ENCODE results near the gene SLX1A. TPM values are rescaled to one million over a fixed set of nuclear protein-coding genes. Genes with fewer than 3 reads are reported as not detected.

SLX1A gene
- total and polyA plus RNA-seq, 9 of the 15 experiments (the other 6 are each of a cell fraction or from before 2014, with no cell fraction given): 2.3 to 86.5 (median 11.6) TPM

GRCh38 chr16:30183233-30184095, 10.2 kb upstream of the SLX1A start, which contains the start of gene CORO1A:
Gene CORO1A (plus strand): TSS chr16:30183602. CDS start chr16:30185210, 1,608 bp downstream.
- H4K20me1 ChIP-seq (replicated peaks; ENCODE audit: control insufficient read depth, insufficient read depth, low read length): no peaks in the 10 kb centered on the region
- no peaks in the 10 kb centered on the region for H3K27me3 ChIP-seq (ENCODE audit: control insufficient read depth in 2 of 2, insufficient read depth in 2 of 2, low read length in 2 of 2)
- 2% methylated on average over 32 of the region's 81 CpGs for whole genome bisulfite sequencing (ENCODE audit: insufficient coverage, low coverage, missing lambda C conversion rate)
- H3K4me1 ChIP-seq (replicated peaks in 1 of 2; ENCODE audit: control insufficient read depth in 2 of 2, insufficient read depth in 2 of 2, low read length in 2 of 2): peaks cover 32 to 58% of the 10 kb centered on the region in 2 experiments
- ChIA-PET POLR2A (interaction anchor here (0.6 kb wide), 1 partner anchor 131 kb away, joined by 3 read pairs; no protein-coding TSS in a partner anchor), CTCF (ENCODE audit: low intra/inter-chr PET ratio) (interaction anchor here (0.6 kb wide), 1 partner anchor 186 kb away, joined by 4 read pairs; no protein-coding TSS in a partner anchor)
- H3K4me2 ChIP-seq (ENCODE audit: insufficient read depth, low read length): peak within 1 kb of the TSS; percentile 41
- peak within 1 kb of the TSS in 1 of 2 experiments; percentile 87; a peak in 2 of 4 replicates for H3K9ac ChIP-seq (ENCODE audit: insufficient read depth in 1 of 2, low read depth in 2 of 2, low read length in 2 of 2)
- BruUV-seq (replicated peaks): no TSS peak
- in situ Hi-C loops (cut with MboI): no loop called here
- FAIRE-seq: peak; percentile 66
- H3K27ac ChIP-seq (ENCODE audit: extremely low read depth, low read depth, low read length): no peak within 1 kb of the TSS
- intact Hi-C loops (cut with micrococcal nuclease): no loop called here
- no peaks in the 10 kb centered on the region for H3K79me2 ChIP-seq (ENCODE audit: control insufficient read depth, insufficient read depth, low read length)
- peak; percentile 82 to 88 (median 82) for DNase-seq (ENCODE audit: extremely low read depth in 1 of 4, low spot score in 3 of 4)
- no peaks in the 10 kb centered on the region for H3K9me1 ChIP-seq (ENCODE audit: control insufficient read depth, insufficient read depth, low read length)
- H3K4me3 ChIP-seq: peak within 1 kb of the TSS; percentile 51
- H3K36me3 ChIP-seq (ENCODE audit: control insufficient read depth, insufficient read depth, low read length): 0 out of 3 replicates have a peak, but pooled peaks cover 3% of the 10 kb centered on the region
- ATAC-seq: peak; percentile 89
- no peaks in the 10 kb centered on the region for H3K9me3 ChIP-seq (replicated peaks; ENCODE audit: control insufficient read depth, insufficient read depth, low read depth, low read length)
- peak within 1 kb of the TSS; percentile 85 for H2AFZ ChIP-seq (ENCODE audit: low read depth, low read length)
- TF ChIP-seq MEIS2 (IDR thresholded peaks at IDR 0.05; ENCODE audit: partially characterized antibody) (peak; percentile 70), POLR2G (IDR thresholded peaks at IDR 0.05; ENCODE audit: low read depth, low read length) (peak; percentile 57; the same call in 1 of the 2 replicates), ZBTB11 (CRISPR knock-in tag; IDR thresholded peaks at IDR 0.05) (0 out of 6 replicates have a peak, but pooled peaks of 1 of the 3 experiments have one; percentile 18), CXXC5 (CRISPR knock-in tag; IDR thresholded peaks at IDR 0.05) (peak; percentile 43; the same call in 1 of the 2 replicates), PHF8 (IDR thresholded peaks at IDR 0.05; ENCODE audit: borderline replicate concordance, low read length) (peak; percentile 34; the same call in 1 of the 2 replicates), GATAD2B (IDR thresholded peaks at IDR 0.05; ENCODE audit: borderline replicate concordance) (peak; percentile 7; the same call in 1 of the 2 replicates), TBP (optimal IDR thresholded peaks at IDR 0.05; ENCODE audit: low read depth, low read length) (peak; percentile 22), NONO (IDR thresholded peaks at IDR 0.05; ENCODE audit: low read depth in 2 of 2, low read length in 1 of 2) (0 out of 4 replicates have a peak, but pooled peaks of 1 of the 2 experiments have one; percentile 43), FOXM1 (IDR thresholded peaks at IDR 0.05; ENCODE audit: low read depth) (no peak), FOXM1 (CRISPR knock-in tag; IDR thresholded peaks at IDR 0.05; ENCODE audit: low read depth) (no peak), ZNF24 (IDR thresholded peaks at IDR 0.05) (no peak), HMGN3 (IDR thresholded peaks at IDR 0.05; ENCODE audit: borderline replicate concordance, extremely low read depth, insufficient read length, low read depth, low read length) (no peak), RBFOX2 (IDR thresholded peaks at IDR 0.05; ENCODE audit: low read depth, low read length) (peak; percentile 61), IFI16 (CRISPR knock-in tag; IDR thresholded peaks at IDR 0.05) (no peak), POLR2H (tag; IDR thresholded peaks at IDR 0.05; ENCODE audit: low read depth) (no peak), ZBTB7A (IDR thresholded peaks at IDR 0.05; ENCODE audit: borderline replicate concordance, control insufficient read depth, low read depth, low read length) (peak; percentile 21; the same call in 1 of the 2 replicates), EGR1 (conservative IDR thresholded peaks at IDR 0.05) (0 out of 2 replicates have a peak, but pooled peaks have one; percentile 26), ZFX (CRISPR knock-in tag; IDR thresholded peaks at IDR 0.05) (peak; percentile 54)

Data from K562 (cell line).